Prostate gland (tissue), 2 donors: ENCODE results near the gene GP2. TPM values are rescaled to one million over a fixed set of nuclear protein-coding genes. Genes with fewer than 3 reads are reported as not detected.

ENCODE experiments used
- DNase-seq: peaks from one replicate; pipeline ENCODE4 v3.0.0-alpha.2; 2019; ENCODE audit warnings: low spot score
- H3K27ac ChIP-seq, 2 donors: fragments of 200-600 bp; sonication (generic); 2 replicates each; pipeline ENCODE4 v1.5.1; 2017 to 2019
- H3K27me3 ChIP-seq: fragments of 200-600 bp; sonication (generic); replicated peaks from 2 replicates; pipeline ENCODE4 v1.5.1; 2019; ENCODE audit not compliant: insufficient read depth
- H3K36me3 ChIP-seq, 2 donors: fragments of 200-600 bp; sonication (generic); 1 replicate in 1 of 2; 2 replicates in 1 of 2; pipeline versions ENCODE4 v1.5.1 to v1.8.1; 2017 to 2019
- H3K4me1 ChIP-seq: fragments of 200-600 bp; sonication (generic); replicated peaks from 2 replicates; pipeline ENCODE4 v1.5.1; 2019
- H3K4me3 ChIP-seq, 2 donors: fragments of 200-600 bp; sonication (generic); 2 replicates each; pipeline ENCODE4 v1.5.1; 2017 to 2019
- H3K9me3 ChIP-seq: fragments of 200-600 bp; sonication (generic); 2 replicates; pipeline ENCODE4 v1.5.1; 2017
- POLR2A ChIP-seq: fragments of 450-650 bp; IDR thresholded peaks from one replicate; pipeline ENCODE4 v1.6.1; 2016; ENCODE audit warnings: antibody characterized with exemption, mild to moderate bottlenecking
- POLR2AphosphoS5 ChIP-seq: sonication (generic); formaldehyde crosslinking; IDR thresholded peaks from one replicate; pipeline ENCODE4 v1.6.1; 2017; ENCODE audit warnings: antibody characterized with exemption
- WGBS: methylation state at CpG from one replicate; pipeline ENCODE4 v1.1.5; 2018; 5-methylcytosine and 5-hydroxymethylcytosine counted together
- intact Hi-C: fragments of 100-400 bp; cut with DNase I; formaldehyde crosslinking; loops from one replicate; pipeline ENCODE4 v1.14.2; 2022
- total RNA-seq, 2 donors: library from RNA; depleted of rRNA; stranded (reverse); fragments of >200 nt; gene quantifications; one replicate each; pipeline ENCODE4 v1.1.0, GENCODE V29; 2016
- TF ChIP-seq, protein P1 (sequence below), 4 experiments: fragments of 200-600 bp in 2 of 4; fragments of 450-650 bp in 2 of 4; sonication (generic) in 2 of 4; IDR thresholded peaks; 1 replicate in 3 of 4; 2 replicates in 1 of 4; pipeline ENCODE4 v1.5.1; 2016 to 2019; ENCODE audit warnings: antibody characterized with exemption in 4 of 4, mild to moderate bottlenecking in 2 of 4, moderate library complexity in 2 of 4

The GP2 gene
- 100 to 1,000 TPM in 1 of 2 donors, 10 to 100 TPM in 1; 29.8 to 971 TPM for total RNA-seq

DNA sequence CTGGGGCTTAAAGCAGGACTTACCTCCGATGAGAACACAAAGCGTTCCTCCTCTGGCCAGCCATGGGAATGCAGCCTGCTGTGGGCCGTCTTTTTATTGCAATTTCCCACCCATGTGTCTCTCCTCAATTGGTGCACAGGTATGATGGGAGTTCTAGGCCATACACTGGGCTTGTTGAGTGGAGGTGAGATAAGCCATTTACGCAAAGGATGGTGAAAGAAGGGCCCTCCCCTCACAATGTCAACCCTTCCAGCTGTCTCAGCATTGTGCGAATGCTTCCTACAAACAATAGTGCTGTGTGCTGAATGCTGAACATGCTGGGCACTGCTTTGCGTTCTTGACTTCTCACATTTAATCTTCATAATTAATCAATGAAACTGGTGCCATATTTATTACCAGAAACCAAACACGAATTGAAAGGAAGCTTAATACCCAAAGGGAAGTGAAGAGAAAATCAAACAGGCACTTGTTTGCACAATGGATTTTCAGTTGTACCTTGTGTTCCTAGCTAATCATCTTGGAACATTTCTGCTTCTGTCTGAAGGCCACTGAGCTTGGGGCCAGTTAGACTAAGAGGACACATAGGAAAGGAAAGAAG lies at the start of gene GP2:
Gene GP2 (minus strand): TSS at position 70 of the 598 bp plus-strand sequence. CDS start 1,082 bp downstream, outside the sequence.
- H3K4me3 ChIP-seq, result no peak within 1 kb of the TSS
- no peaks in the 10 kb centered on the region for H3K9me3 ChIP-seq
- TF ChIP-seq, protein P1, sequence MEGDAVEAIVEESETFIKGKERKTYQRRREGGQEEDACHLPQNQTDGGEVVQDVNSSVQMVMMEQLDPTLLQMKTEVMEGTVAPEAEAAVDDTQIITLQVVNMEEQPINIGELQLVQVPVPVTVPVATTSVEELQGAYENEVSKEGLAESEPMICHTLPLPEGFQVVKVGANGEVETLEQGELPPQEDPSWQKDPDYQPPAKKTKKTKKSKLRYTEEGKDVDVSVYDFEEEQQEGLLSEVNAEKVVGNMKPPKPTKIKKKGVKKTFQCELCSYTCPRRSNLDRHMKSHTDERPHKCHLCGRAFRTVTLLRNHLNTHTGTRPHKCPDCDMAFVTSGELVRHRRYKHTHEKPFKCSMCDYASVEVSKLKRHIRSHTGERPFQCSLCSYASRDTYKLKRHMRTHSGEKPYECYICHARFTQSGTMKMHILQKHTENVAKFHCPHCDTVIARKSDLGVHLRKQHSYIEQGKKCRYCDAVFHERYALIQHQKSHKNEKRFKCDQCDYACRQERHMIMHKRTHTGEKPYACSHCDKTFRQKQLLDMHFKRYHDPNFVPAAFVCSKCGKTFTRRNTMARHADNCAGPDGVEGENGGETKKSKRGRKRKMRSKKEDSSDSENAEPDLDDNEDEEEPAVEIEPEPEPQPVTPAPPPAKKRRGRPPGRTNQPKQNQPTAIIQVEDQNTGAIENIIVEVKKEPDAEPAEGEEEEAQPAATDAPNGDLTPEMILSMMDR (IDR thresholded peaks at IDR 0.05), result peak in 1 of 4 experiments; percentile 38
- no peak for TF ChIP-seq POLR2AphosphoS5
- H3K4me1 ChIP-seq, result peaks cover 5% of the 10 kb centered on the region
- 48% methylated on average over 7 of the region's 7 CpGs for WGBS
- H3K27me3 ChIP-seq, result no peaks in the 10 kb centered on the region
- DNase-seq, result peak; percentile 22
- intact Hi-C loops, result no loop called here
- H3K36me3 ChIP-seq, result no peaks in the 10 kb centered on the region
- H3K27ac ChIP-seq, result peak within 1 kb of the TSS; percentile 21 to 52

DNA sequence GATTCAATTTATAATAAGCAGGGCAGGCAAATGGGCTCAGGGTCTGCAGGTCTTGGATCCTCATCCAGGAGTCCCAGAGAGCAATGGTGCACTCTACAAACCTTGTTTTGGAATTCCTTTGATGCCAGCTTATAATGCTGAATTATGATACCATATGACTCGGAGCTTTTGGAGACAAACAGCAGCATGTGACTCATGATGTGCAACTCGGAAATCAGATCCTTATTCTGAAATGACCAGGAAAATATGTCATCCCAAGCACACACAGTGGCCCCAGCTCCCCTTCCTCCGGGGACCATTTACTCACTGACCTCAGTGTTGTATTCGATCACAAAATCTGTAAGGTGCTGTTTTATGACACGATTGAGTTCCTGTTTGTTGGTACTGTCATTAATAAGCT lies 45.4 kb upstream of the GP2 start:
- intact Hi-C loops, result no loop called here
- H3K27ac ChIP-seq, result no peak overlapping the region
- TF ChIP-seq POLR2AphosphoS5, result no peak
- TF ChIP-seq POLR2A, result no peak
- TF ChIP-seq, protein P1 (IDR thresholded peaks at IDR 0.05), result no peak
- 83% methylated on average over 5 of the region's 5 CpGs for WGBS
- no peak for DNase-seq
- no peaks in the 10 kb centered on the region for H3K4me1 ChIP-seq
- no peak overlapping the region for H3K4me3 ChIP-seq
- H3K27me3 ChIP-seq, result no peaks in the 10 kb centered on the region
- no peaks in the 10 kb centered on the region for H3K9me3 ChIP-seq
- no peaks in the 10 kb centered on the region for H3K36me3 ChIP-seq

DNA sequence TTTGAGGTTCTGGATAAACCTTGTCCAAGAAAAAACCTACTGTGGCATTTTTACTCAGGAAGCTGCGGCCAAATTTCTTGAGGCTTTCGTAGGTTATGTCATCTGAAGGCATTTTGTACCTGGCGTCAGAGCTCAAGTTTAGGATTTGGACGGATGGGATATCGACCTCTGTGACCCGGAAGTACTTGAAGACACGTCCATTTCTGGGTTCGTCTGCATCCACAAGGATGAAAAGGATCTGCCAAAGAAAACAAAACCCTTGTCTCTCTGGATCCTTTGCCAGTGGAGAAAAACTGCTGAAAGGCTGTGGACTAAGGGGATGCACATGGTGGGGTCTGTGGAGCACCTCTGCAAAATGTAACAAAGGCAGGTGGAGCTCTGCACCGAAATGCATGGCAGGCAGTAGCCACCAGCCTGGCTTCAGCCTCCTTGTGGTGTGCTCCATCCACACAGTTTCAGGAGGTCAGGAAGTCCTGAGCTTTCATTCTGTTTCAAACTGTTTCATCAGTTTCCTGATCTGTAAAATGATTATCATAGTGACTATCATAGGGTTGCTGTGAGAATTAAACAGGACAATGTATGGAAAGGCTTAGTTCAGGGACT lies 42.2 kb upstream of the GP2 start:
- Histone ChIP-seq H3K9me3 (no peaks in the 10 kb centered on the region), H3K27ac (no peak overlapping the region), H3K27me3 (no peaks in the 10 kb centered on the region), H3K4me3 (no peak overlapping the region), H3K36me3 (no peaks in the 10 kb centered on the region), H3K4me1 (no peaks in the 10 kb centered on the region)
- TF ChIP-seq, protein P1 (IDR thresholded peaks at IDR 0.05), result no peak
- TF ChIP-seq POLR2A (no peak), POLR2AphosphoS5 (no peak)
- intact Hi-C loops, result no loop called here
- no peak for DNase-seq
- 81% methylated on average over 9 of the region's 9 CpGs for WGBS

DNA sequence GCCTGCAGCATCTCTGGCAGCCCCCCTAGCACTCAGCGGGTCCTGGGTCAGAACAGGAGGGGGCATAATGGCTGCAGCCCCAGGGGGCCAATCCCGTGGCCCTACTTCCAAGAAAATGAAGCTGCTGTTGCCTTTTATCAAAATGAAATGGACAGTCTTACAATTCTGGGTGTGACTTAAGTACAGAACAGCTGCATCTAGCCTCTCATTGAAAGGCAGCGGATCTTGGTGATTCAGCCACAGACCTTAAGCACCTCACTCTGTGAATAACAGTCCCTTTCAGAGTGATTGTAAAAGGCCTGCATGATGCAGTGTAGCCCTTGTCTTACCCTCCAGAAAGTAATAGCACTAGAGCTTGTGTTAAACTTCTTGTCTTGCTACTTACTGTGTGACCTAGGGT lies 36.7 kb upstream of the GP2 start:
- TF ChIP-seq, protein P1 (IDR thresholded peaks at IDR 0.05), result no peak
- no peak for TF ChIP-seq POLR2A
- TF ChIP-seq POLR2AphosphoS5, result no peak
- Histone ChIP-seq H3K27ac (no peak overlapping the region), H3K4me3 (no peak overlapping the region), H3K27me3 (no peaks in the 10 kb centered on the region), H3K9me3 (no peaks in the 10 kb centered on the region), H3K4me1 (no peaks in the 10 kb centered on the region), H3K36me3 (no peaks in the 10 kb centered on the region)
- 79% methylated on average over 3 of the region's 3 CpGs for WGBS
- DNase-seq, result no peak
- intact Hi-C loops, result no loop called here

DNA sequence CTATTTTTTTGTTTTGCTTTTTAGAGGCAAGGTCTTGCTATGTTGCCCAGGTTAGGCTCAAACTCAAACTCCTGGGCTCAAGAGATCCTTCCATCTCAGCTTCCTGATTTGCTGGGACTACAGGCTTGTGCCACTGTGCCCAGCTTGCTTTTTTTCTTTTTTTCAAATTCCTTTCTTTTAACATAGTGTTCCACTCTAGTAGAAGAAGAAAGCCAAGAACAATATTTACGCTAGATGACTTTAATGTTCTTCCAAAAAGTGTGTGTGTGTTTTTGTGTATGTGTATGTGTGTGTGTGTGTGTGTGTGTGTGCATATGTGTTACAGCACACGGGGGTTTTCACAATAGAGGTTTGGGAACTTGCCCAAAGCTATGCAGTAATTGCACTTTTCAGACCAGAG lies 35.9 kb upstream of the GP2 start:
- Histone ChIP-seq H3K4me1 (no peaks in the 10 kb centered on the region), H3K4me3 (no peak overlapping the region), H3K36me3 (no peaks in the 10 kb centered on the region), H3K27ac (no peak overlapping the region), H3K27me3 (no peaks in the 10 kb centered on the region), H3K9me3 (no peaks in the 10 kb centered on the region)
- intact Hi-C loops, result no loop called here
- TF ChIP-seq POLR2A (no peak), POLR2AphosphoS5 (peak; percentile 48)
- WGBS, result 21% methylated on average over 2 of the region's 2 CpGs
- peak; percentile 13 for DNase-seq
